H1 (cell line): ENCODE data around the gene FMNL2. TPM values are rescaled to one million over a fixed set of nuclear protein-coding genes. Genes with fewer than 3 reads are reported as not detected.

Source experiments
- CTCF ChIA-PET: fragments of 300-600 bp; sonication (Branson Sonifier 250); formaldehyde crosslinking; loops from one replicate; lab custom pipeline; 2021; ENCODE audit not compliant: partially characterized antibody; lab: Charles Lee
- POLR2A ChIA-PET: fragments of 300-600 bp; sonication (Branson Sonifier 250); formaldehyde crosslinking; loops from one replicate; lab custom pipeline; 2021; ENCODE audit warnings: inconsistent platforms; ENCODE audit not compliant: partially characterized antibody; lab: Charles Lee
- DNase-seq, 2 experiments: peaks; one replicate each; pipeline versions ENCODE4 v3.0.0 to v3.0.0-alpha.2; 2010 to 2022; ENCODE audit warnings: low spot score in 2 of 2, low read depth in 1 of 2, mixed read lengths in 1 of 2
- FAIRE-seq: peaks from 2 replicates; lab custom pipeline; 2011; peaks lifted over from hg19 to GRCh38; lab: Jason Lieb, UNC
- H2AFZ ChIP-seq: 2 replicates; pipeline ENCODE4 v1.8.1; 2012; ENCODE audit warnings: low read length, inconsistent platforms
- H2AK5ac ChIP-seq: 2 replicates; pipeline ENCODE4 v1.6.1; 2013; ENCODE audit warnings: low read depth, low read length
- H2BK120ac ChIP-seq: replicated peaks from 2 replicates; pipeline ENCODE3; 2013; ENCODE audit warnings: low read depth, low read length, inconsistent platforms
- H2BK12ac ChIP-seq: 2 replicates; pipeline ENCODE4 v1.6.1; 2013; ENCODE audit warnings: low read depth, low read length
- H2BK15ac ChIP-seq: 2 replicates; pipeline ENCODE4 v1.6.1; 2013; ENCODE audit warnings: low read length
- H2BK20ac ChIP-seq: 2 replicates; pipeline ENCODE4 v1.6.1; 2013; ENCODE audit warnings: low read length
- H2BK5ac ChIP-seq: 2 replicates; pipeline ENCODE4 v1.6.1; 2013; ENCODE audit warnings: low read depth, low read length
- H3K14ac ChIP-seq: 2 replicates; pipeline ENCODE4 v1.6.1; 2013; ENCODE audit warnings: inconsistent platforms; ENCODE audit not compliant: insufficient read length
- H3K18ac ChIP-seq: 2 replicates; pipeline ENCODE4 v1.6.1; 2013; ENCODE audit warnings: low read length; ENCODE audit errors: extremely low read depth
- H3K23ac ChIP-seq: 2 replicates; pipeline ENCODE4 v1.6.1; 2013; ENCODE audit warnings: inconsistent platforms; ENCODE audit not compliant: insufficient read length
- H3K23me2 ChIP-seq: 2 replicates; pipeline ENCODE4 v1.6.1; 2013; ENCODE audit warnings: low read depth, low read length
- H3K27ac ChIP-seq: 2 replicates; pipeline ENCODE4 v1.6.1; 2011; ENCODE audit warnings: low read depth, low read length, inconsistent platforms
- H3K27me3 ChIP-seq, 4 experiments: replicated peaks in 1 of 4; 1 replicate in 1 of 4; 2 replicates in 3 of 4; pipeline versions ENCODE4 v1.6.1 to v1.8.1; 2011 to 2013; ENCODE audit warnings: low read length in 3 of 4, mild to moderate bottlenecking in 3 of 4, inconsistent platforms in 2 of 4, mixed read lengths in 2 of 4, moderate library complexity in 1 of 4; ENCODE audit not compliant: control insufficient read depth in 3 of 4, insufficient read depth in 3 of 4; ENCODE audit errors: extremely low read depth in 1 of 4
- H3K36me3 ChIP-seq, 4 experiments: 2 replicates each; pipeline versions ENCODE4 v1.6.1 to v1.8.1; 2011 to 2013; ENCODE audit warnings: mild to moderate bottlenecking in 4 of 4, low read length in 3 of 4, moderate library complexity in 2 of 4, control low read depth in 1 of 4, inconsistent platforms in 1 of 4; ENCODE audit not compliant: insufficient read depth in 4 of 4, control insufficient read depth in 2 of 4
- H3K4ac ChIP-seq: replicated peaks from 2 replicates; pipeline ENCODE3; 2013; ENCODE audit warnings: low read length, low read depth, mixed read lengths, inconsistent platforms; ENCODE audit not compliant: insufficient read length
- H3K4me1 ChIP-seq, 4 experiments: replicated peaks in 1 of 4; 1 replicate in 1 of 4; 2 replicates in 3 of 4; pipeline versions ENCODE4 v1.6.1 to v1.8.1; 2011 to 2013; ENCODE audit warnings: low read length in 3 of 4, inconsistent platforms in 2 of 4, mixed read lengths in 1 of 4; ENCODE audit not compliant: insufficient read depth in 4 of 4, control insufficient read depth in 3 of 4
- H3K4me2 ChIP-seq, 2 experiments: 2 replicates each; pipeline versions ENCODE4 v1.6.1 to v1.8.1; 2011 to 2013; ENCODE audit warnings: low read depth in 2 of 2, low read length in 2 of 2, control low read depth in 1 of 2, inconsistent platforms in 1 of 2, mild to moderate bottlenecking in 1 of 2; ENCODE audit not compliant: insufficient read depth in 1 of 2
- H3K4me3 ChIP-seq, 4 experiments: fragments of 200-600, 300-600 bp in 1 of 4; sonication (generic), shearing (Covaris generic), sonication (Bioruptor Twin) in 1 of 4; 2 replicates each; pipeline versions ENCODE4 v1.5.1 to v1.8.1; 2011 to 2016; ENCODE audit warnings: low read length in 4 of 4, low read depth in 3 of 4, control low read depth in 2 of 4, inconsistent platforms in 2 of 4, mild to moderate bottlenecking in 2 of 4, mixed read lengths in 1 of 4, moderate library complexity in 1 of 4; ENCODE audit not compliant: insufficient read depth in 2 of 4; ENCODE audit errors: extremely low read depth in 1 of 4
- H3K56ac ChIP-seq: replicated peaks from 2 replicates; pipeline ENCODE3; 2013; ENCODE audit warnings: low read depth, mild to moderate bottlenecking, mixed read lengths, low read length, inconsistent platforms; ENCODE audit not compliant: insufficient read length
- H3K79me1 ChIP-seq: 2 replicates; pipeline ENCODE4 v1.6.1; 2013; ENCODE audit warnings: low read depth, low read length, control low read depth
- H3K79me2 ChIP-seq, 2 experiments: 2 replicates each; pipeline versions ENCODE4 v1.6.1 to v1.8.1; 2012 to 2013; ENCODE audit warnings: low read length in 2 of 2, mild to moderate bottlenecking in 2 of 2, inconsistent platforms in 1 of 2; ENCODE audit not compliant: insufficient read depth in 2 of 2, control insufficient read depth in 1 of 2
- H3K9ac ChIP-seq, 4 experiments: replicated peaks in 1 of 4; 1 replicate in 1 of 4; 2 replicates in 3 of 4; pipeline versions ENCODE4 v1.6.1 to v1.8.1; 2011 to 2013; ENCODE audit warnings: low read depth in 3 of 4, low read length in 3 of 4, control low read depth in 2 of 4, mild to moderate bottlenecking in 2 of 4, moderate library complexity in 2 of 4, inconsistent platforms in 1 of 4; ENCODE audit errors: extremely low read depth in 1 of 4
- H3K9me3 ChIP-seq, 2 experiments: 2 replicates each; pipeline versions ENCODE4 v1.6.1 to v1.8.1; 2012 to 2013; ENCODE audit warnings: mild to moderate bottlenecking in 2 of 2, moderate library complexity in 2 of 2, control low read depth in 1 of 2, inconsistent platforms in 1 of 2, low read depth in 1 of 2, low read length in 1 of 2, mixed read lengths in 1 of 2; ENCODE audit not compliant: insufficient read depth in 2 of 2
- H4K20me1 ChIP-seq, 2 experiments: replicated peaks in 1 of 2; 2 replicates each; pipeline versions ENCODE3 to v1.8.1; 2011 to 2013; ENCODE audit warnings: inconsistent platforms in 2 of 2, low read length in 2 of 2, mild to moderate bottlenecking in 1 of 2; ENCODE audit not compliant: insufficient read depth in 2 of 2, control insufficient read depth in 1 of 2
- H4K5ac ChIP-seq: 2 replicates; pipeline ENCODE4 v1.6.1; 2013; ENCODE audit warnings: low read length, low read depth, mixed read lengths, inconsistent platforms; ENCODE audit not compliant: insufficient read length
- H4K8ac ChIP-seq: 2 replicates; pipeline ENCODE4 v1.8.0; 2013; ENCODE audit warnings: mild to moderate bottlenecking, moderate library complexity, low read length, inconsistent platforms; ENCODE audit not compliant: insufficient read depth; ENCODE audit errors: extremely low read depth
- H4K91ac ChIP-seq: replicated peaks from 2 replicates; pipeline ENCODE3; 2013; ENCODE audit warnings: low read length, mixed read lengths, inconsistent platforms; ENCODE audit not compliant: insufficient read length
- BRCA1 ChIP-seq: IDR thresholded peaks from 2 replicates; pipeline ENCODE4 v1.6.1; 2012; ENCODE audit warnings: low read depth, low read length, improper control_type of control experiment
- CTBP2 ChIP-seq: IDR thresholded peaks from 2 replicates; pipeline ENCODE4 v1.7.0; 2011; ENCODE audit warnings: borderline replicate concordance, mild to moderate bottlenecking, moderate library complexity, mixed read lengths, low read length; ENCODE audit not compliant: insufficient read depth, insufficient read length
- SP1 ChIP-seq: IDR thresholded peaks from 2 replicates; pipeline ENCODE4 v1.6.1; 2011; ENCODE audit warnings: low read depth, low read length
- SP2 ChIP-seq: IDR thresholded peaks from 2 replicates; pipeline ENCODE4 v1.6.1; 2012; ENCODE audit warnings: mild to moderate bottlenecking, low read length, inconsistent platforms
- YY1 ChIP-seq: IDR thresholded peaks from 2 replicates; pipeline ENCODE4 v1.6.1; 2011; ENCODE audit warnings: low read depth, mild to moderate bottlenecking, low read length
- WGBS, 2 experiments: shearing (Covaris generic) in 1 of 2; methylation state at CpG; one replicate each; pipeline versions ENCODE4 v1.1.6 to v1.1.7; 2013 to 2015; ENCODE audit warnings: low lambda C conversion rate in 2 of 2, mixed read lengths in 2 of 2, inconsistent platforms in 1 of 2, low coverage in 1 of 2, missing lambda C conversion rate in 1 of 2; ENCODE audit not compliant: insufficient replicate concordance in 2 of 2, insufficient coverage in 1 of 2, insufficient read length in 1 of 2; ENCODE audit errors: extremely low coverage in 1 of 2, missing lambda C conversion rate in 1 of 2; 5-methylcytosine and 5-hydroxymethylcytosine counted together
- polyA plus RNA-seq, 7 experiments: library from polyadenylated mRNA; depleted of rRNA in 3 of 7; stranded (reverse) in 5 of 7; unstranded in 2 of 7; fragments of >200 nt in 5 of 7; fragments of 200-250 nt in 2 of 7; gene quantifications; 1 replicate in 5 of 7; 2 replicates in 1 of 7; 4 replicates in 1 of 7; pipeline versions ENCODE4 v1.2.1 to v1.2.3, GENCODE V29; 2011 to 2013; ENCODE audit warnings: missing spikeins in 2 of 7, mixed read lengths in 2 of 7
- total RNA-seq: library from RNA; stranded (reverse); fragmentation: NEBNext Ultra II Directional; extraction: Animal tissue kit (Norgen Biotek cat#: 25700); gene quantifications from 2 replicates; pipeline ENCODE4 v1.2.1, GENCODE V29; 2021

The FMNL2 gene
- total and polyA plus RNA-seq, 2 of the 8 experiments (the other 6 are each of a cell fraction or from before 2014, with no cell fraction given): 15.5 to 45.1 TPM

DNA sequence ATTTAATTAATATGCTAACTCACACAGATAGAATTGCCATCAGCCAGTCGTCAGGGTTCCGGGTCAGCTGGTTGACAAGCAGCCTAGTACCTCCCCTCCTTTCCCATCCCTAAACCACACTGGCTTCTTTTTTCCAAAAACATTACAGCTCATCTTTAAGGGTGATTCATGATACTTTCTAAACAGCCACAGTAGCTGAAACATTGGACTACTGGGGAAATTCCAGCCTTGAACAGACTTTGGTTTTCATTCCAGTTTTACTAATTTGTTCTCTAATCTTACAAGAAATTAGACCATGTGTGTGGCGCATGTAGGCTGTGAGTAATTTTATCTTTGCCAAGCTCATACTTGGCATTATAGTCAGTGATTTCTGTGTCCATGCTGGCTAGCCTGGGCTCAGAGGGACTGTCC lies 110.8 kb downstream of the FMNL2 start:
- Histone ChIP-seq H3K79me1 (peaks cover 10% of the 10 kb centered on the region), H2BK15ac (no peak overlapping the region), H4K8ac (no peak overlapping the region), H3K27me3 (no peaks in the 10 kb centered on the region), H3K56ac (no peak overlapping the region), H3K36me3 (no peaks in the 10 kb centered on the region), H3K18ac (no peak overlapping the region), H3K14ac (no peak overlapping the region), H2BK20ac (no peak overlapping the region), H3K9ac (no peak overlapping the region), H4K5ac (no peak overlapping the region), H2BK12ac (no peak overlapping the region), H3K79me2 (peaks cover 5 to 93% of the 10 kb centered on the region in 2 experiments; a peak in 3 of 4 replicates), H2BK120ac (no peak overlapping the region), H3K23me2 (no peaks in the 10 kb centered on the region), H3K4me1 (peaks cover 3 to 11% (median 6%) of the 10 kb centered on the region in 4 experiments; a peak in 4 of 7 replicates), H2BK5ac (no peak overlapping the region), H4K91ac (no peak overlapping the region), H3K4me2 (no peak overlapping the region), H2AK5ac (no peak overlapping the region), H4K20me1 (peaks cover 1 to 5% of the 10 kb centered on the region in 2 experiments), H3K27ac (no peak overlapping the region), H3K4ac (no peak overlapping the region), H3K23ac (no peak overlapping the region), H3K4me3 (no peak overlapping the region), H3K9me3 (no peaks in the 10 kb centered on the region), H2AFZ (no peak overlapping the region)
- CTCF ChIA-PET: interaction anchor here (0.5 to 1.2 kb wide), 5 partner anchors 9 to 127 kb away, joined by 3 to 4 read pairs (median 3); no protein-coding TSS in a partner anchor
- WGBS, 2 experiments: 76% methylated on average over 3 of the region's 3 CpGs; no CpG with 5 or more reads in 1 of the 2 experiments
- FAIRE-seq (no peak), DNase-seq (no peak)
- POLR2A ChIA-PET: interaction anchor here (1.0 kb wide), 1 partner anchor 9 kb away, joined by 4 read pairs; no protein-coding TSS in a partner anchor
- TF ChIP-seq YY1 (no peak), BRCA1 (no peak), SP2 (no peak), SP1 (no peak), CTBP2 (no peak)
